Measurements from ENCODE around the gene PHF21B.
"Not testable (repeated sequence)": the region's sequence is repeated elsewhere in the genome, so short reads cannot be mapped to it uniquely, and the experiment has no call there.

PHF21B gene

DNA sequence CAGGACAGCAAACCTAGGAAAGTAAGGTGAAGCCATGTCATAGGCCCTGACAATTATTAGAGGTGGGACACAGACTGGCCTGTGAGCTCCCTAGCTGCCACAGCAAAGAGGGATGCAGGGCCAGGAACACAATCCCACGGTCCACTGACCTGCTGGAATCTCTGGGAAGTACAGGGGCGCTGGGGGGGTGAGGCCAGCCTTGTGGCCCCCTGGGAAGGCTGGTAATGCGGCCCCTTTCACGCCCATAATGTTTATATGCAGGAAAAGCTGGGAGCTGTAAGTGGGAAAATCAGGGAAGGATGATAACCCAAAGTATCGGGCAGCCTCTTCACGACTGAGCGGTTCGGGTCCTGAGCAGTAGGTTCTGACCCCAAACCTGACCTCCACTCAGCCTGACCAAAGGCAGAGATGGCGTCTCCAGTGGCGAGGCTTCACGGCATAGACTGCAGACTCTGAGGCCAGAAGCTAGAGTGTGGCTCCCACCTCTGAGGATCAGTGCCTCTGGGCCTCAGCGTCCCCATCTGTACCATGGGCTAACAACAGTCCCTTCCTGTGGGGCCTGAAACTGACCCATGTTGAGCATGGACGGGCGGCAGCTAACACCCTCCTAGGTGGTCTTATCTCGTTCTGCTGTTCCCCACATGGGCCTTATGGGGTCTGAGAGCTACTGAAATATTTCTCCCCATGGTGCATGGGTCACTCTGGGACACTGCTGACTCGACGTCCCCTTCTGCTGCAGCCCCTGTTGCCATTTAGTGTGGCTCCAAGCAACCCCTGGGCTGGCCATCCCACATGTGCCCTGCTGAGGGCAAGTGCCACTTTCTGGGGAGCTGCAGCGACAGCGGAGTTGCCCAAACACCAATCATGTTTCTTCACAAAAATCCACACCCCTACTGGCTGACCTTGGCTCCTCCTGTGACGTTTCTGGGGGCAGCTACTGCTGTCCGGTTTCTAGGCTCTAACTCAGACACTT, 101.8 kb downstream of the PHF21B start:
- DNase-seq (ENCODE audit: low spot score) = no peak
- TF ChIP-seq, protein P1, sequence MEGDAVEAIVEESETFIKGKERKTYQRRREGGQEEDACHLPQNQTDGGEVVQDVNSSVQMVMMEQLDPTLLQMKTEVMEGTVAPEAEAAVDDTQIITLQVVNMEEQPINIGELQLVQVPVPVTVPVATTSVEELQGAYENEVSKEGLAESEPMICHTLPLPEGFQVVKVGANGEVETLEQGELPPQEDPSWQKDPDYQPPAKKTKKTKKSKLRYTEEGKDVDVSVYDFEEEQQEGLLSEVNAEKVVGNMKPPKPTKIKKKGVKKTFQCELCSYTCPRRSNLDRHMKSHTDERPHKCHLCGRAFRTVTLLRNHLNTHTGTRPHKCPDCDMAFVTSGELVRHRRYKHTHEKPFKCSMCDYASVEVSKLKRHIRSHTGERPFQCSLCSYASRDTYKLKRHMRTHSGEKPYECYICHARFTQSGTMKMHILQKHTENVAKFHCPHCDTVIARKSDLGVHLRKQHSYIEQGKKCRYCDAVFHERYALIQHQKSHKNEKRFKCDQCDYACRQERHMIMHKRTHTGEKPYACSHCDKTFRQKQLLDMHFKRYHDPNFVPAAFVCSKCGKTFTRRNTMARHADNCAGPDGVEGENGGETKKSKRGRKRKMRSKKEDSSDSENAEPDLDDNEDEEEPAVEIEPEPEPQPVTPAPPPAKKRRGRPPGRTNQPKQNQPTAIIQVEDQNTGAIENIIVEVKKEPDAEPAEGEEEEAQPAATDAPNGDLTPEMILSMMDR (IDR thresholded peaks at IDR 0.05; ENCODE audit: borderline replicate concordance, control extremely low read depth, extremely low read depth, insufficient read depth, missing control alignments) = no peak
- in situ Hi-C loops (cut with MboI; ENCODE audit: low sequenced_read_pairs, unreplicated experiment) = no loop called here

DNA sequence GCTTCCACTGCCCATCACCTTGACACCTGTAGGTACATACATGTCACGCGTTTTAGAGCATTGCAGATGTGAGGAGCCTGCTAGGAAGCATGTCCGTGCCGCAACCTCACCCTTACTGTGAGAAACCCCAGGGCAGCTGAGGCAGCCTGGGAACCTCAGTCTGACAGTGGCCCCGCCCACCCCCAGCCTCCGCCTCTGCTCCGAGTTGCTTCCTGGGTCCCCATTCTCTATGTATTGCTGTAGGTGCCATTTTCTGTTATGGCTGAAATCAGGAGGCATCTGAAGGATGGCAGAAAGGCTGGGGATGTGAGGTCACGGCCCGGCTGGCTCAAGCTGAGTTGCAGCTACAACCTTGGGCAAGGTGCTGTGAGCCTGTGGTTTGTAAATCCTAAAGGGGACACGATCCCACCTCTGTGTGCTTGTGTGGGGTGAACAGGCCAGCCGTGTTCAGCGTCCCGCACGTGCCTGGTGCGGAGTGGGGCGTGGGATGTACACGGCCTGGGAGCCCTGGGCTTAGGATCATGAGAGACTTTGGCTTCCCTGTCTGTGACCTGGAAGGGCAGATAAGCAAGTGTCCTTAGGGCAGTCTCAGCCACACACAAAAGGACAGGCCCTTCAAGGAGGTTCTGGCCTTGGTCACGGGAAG, 102.7 kb downstream of the PHF21B start:
- in situ Hi-C loops (cut with MboI; ENCODE audit: low sequenced_read_pairs, unreplicated experiment) = no loop called here
- no peak for DNase-seq (ENCODE audit: low spot score)
- TF ChIP-seq, protein P1 (IDR thresholded peaks at IDR 0.05; ENCODE audit: borderline replicate concordance, control extremely low read depth, extremely low read depth, insufficient read depth, missing control alignments) = no peak

DNA sequence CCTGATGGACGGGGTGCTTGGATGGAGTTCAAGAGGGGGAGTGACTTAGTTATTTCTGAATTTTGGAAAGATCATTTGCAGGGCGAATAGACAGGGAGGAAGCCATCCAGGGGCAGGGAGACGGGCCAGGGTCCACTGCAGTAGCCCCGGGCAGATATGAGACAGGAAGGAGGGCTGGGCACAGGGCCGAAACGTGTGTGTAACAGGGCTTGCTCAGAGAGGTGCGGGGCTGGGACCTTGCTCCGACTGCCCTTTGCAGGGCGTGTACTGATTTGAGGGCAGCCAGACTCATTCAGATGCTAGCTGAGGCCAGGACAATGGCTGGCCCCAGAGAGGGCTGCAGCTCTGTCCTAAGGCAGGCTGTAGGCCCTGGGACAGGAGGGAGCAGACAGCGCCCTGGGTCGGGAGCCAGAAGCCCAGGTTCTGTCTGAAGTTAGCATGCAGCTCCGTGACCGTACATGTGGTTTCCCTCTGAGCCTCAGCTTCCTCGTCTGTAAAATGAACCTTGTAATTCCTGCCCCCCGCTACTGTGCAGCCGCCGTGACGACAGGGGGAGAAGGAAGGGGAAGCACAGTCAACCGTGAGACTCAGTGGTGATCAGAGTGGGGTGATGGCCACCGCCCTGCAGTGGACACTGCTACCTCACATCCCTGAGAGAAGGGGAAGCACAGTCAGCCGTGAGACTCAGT, 103.4 kb downstream of the PHF21B start:
- no peak for DNase-seq (ENCODE audit: low spot score)
- TF ChIP-seq, protein P1 (IDR thresholded peaks at IDR 0.05; ENCODE audit: borderline replicate concordance, control extremely low read depth, extremely low read depth, insufficient read depth, missing control alignments) = no peak
- in situ Hi-C loops (cut with MboI; ENCODE audit: low sequenced_read_pairs, unreplicated experiment) = no loop called here

DNA sequence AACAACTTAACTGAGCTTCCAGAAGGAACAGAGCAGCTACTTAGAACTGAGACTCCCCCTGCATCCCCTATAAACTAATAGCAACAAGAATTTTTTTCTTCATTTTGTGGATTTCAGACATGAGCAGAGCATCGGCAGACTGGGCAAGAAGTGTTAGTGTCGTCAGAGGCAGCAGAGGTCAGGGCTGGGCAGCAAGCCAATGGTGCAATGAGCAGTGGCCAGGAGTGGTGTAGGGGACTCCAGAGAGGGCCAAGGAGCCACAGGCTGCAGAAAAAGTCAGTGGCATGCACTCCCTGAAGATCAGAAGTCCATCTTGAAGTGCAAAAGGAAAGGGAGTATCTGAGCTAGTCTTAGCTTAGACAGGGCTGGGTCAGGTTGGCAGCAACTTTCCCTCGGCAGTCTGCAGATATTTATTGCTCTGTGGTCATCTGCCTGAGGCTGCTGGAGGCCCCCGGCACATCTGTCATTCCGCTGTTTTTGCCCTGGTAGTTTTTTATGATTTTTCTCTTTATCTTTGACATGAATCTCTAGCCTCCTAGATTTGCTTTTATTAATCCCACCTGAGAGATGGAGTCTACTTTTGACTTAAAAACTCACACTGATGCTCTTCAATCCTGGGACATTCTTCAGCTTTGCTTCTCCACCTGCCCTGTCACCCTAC, 105.2 kb downstream of the PHF21B start:
- DNase-seq (ENCODE audit: low spot score); in situ Hi-C loops (cut with MboI; ENCODE audit: low sequenced_read_pairs, unreplicated experiment): not testable (repeated sequence)

DNA sequence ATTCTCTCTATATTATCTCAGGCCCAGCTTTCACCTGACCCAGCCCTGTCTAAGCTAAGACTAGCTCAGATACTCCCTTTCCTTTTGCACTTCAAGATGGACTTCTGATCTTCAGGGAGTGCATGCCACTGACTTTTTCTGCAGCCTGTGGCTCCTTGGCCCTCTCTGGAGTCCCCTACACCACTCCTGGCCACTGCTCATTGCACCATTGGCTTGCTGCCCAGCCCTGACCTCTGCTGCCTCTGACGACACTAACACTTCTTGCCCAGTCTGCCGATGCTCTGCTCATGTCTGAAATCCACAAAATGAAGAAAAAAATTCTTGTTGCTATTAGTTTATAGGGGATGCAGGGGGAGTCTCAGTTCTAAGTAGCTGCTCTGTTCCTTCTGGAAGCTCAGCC, 106.6 kb downstream of the PHF21B start:
- in situ Hi-C loops (cut with MboI; ENCODE audit: low sequenced_read_pairs, unreplicated experiment) = not testable (repeated sequence)

DNA sequence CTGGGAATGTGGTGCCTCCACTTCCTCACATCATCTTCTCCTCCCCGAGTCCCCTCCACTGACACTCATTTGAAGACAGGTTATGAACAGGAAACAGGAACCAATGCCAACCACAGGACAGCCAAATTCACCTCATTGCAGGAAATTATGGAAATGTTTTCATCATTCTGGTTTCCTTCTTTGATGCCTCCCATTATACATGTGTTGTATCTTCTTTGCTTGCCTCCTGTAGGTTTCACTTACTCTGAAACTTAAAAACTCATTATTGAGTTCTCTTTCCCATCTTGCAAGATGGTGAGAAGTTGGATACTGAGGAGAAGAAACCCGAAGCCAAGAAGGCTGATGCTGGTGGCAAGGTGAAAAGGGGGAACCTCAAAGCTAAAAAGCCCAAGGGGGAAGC, 108.5 kb downstream of the PHF21B start:
- TF ChIP-seq, protein P1 (IDR thresholded peaks at IDR 0.05; ENCODE audit: borderline replicate concordance, control extremely low read depth, extremely low read depth, insufficient read depth, missing control alignments) = no peak
- in situ Hi-C loops (cut with MboI; ENCODE audit: low sequenced_read_pairs, unreplicated experiment) = no loop called here
- no peak for DNase-seq (ENCODE audit: low spot score)

More for the DNA sequence above, 106.6 kb downstream of the PHF21B start:
- not testable (repeated sequence) for DNase-seq (ENCODE audit: low spot score)

DNA sequence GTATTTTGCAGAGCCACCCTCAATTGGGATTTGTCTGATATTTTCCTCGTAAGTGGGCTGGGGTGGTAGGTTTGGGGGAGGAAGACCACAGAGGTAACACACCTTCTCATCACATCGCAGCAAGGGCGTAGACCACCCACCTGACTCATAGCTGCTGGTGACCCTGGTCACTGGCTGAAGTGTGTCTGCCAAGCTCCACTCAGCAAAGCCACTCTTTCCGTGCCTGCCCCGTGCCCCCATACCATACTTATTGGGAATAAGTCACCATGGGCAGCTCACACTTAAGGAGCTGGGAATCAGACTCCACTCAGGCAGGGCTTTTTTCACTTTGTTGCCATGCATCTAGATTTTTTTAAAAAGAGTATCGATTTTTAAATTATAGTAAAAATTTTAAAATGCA, 111.6 kb downstream of the PHF21B start:
- TF ChIP-seq, protein P1 (IDR thresholded peaks at IDR 0.05; ENCODE audit: borderline replicate concordance, control extremely low read depth, extremely low read depth, insufficient read depth, missing control alignments) = no peak
- no peak for DNase-seq (ENCODE audit: low spot score)
- in situ Hi-C loops (cut with MboI; ENCODE audit: low sequenced_read_pairs, unreplicated experiment) = no loop called here

Data from GM13976 (cell line).